Measurements from ENCODE around the gene UNC5C.
"Not testable (repeated sequence)": the region's sequence is repeated elsewhere in the genome, so short reads cannot be mapped to it uniquely, and the experiment has no call there.

Gene UNC5C

GRCh38 chr4:95158626-95159025 lies 390.1 kb downstream of the UNC5C start:
- no peak for DNase-seq

GRCh38 chr4:95158045-95158444 lies 390.7 kb downstream of the UNC5C start:
- no peak for DNase-seq

- DNase-seq = no peak
These were observed 391.2 kb downstream of the UNC5C start for GRCh38 chr4:95157596-95157995.

- no peak for DNase-seq
These were observed 392.4 kb downstream of the UNC5C start for GRCh38 chr4:95156452-95156765.

GRCh38 chr4:95155759-95156451 lies 392.9 kb downstream of the UNC5C start:
- no peak for DNase-seq

GRCh38 chr4:95153182-95153581 lies 395.6 kb downstream of the UNC5C start:
- DNase-seq = no peak

- no peak for DNase-seq
These were observed 397.5 kb downstream of the UNC5C start for GRCh38 chr4:95151255-95151654.

- DNase-seq = no peak
These were observed 405.8 kb downstream of the UNC5C start for GRCh38 chr4:95142932-95143331.

GRCh38 chr4:95141361-95141760 lies 407.4 kb downstream of the UNC5C start:
- DNase-seq = no peak

- not testable (repeated sequence) for DNase-seq
These were observed 409.3 kb downstream of the UNC5C start for GRCh38 chr4:95139424-95139823.

GRCh38 chr4:95134016-95134415 lies 414.8 kb downstream of the UNC5C start:
- DNase-seq = not testable (repeated sequence)

GRCh38 chr4:95129821-95130311 lies 418.9 kb downstream of the UNC5C start:
- DNase-seq = no peak

GRCh38 chr4:95129031-95129430 lies 419.7 kb downstream of the UNC5C start:
- no peak for DNase-seq

- no peak for DNase-seq
These were observed 423.8 kb downstream of the UNC5C start for GRCh38 chr4:95124906-95125504.

- DNase-seq = no peak
These were observed 426.8 kb downstream of the UNC5C start for GRCh38 chr4:95122001-95122400.

GRCh38 chr4:95120456-95120855 lies 428.3 kb downstream of the UNC5C start:
- no peak for DNase-seq

- DNase-seq = no peak
These were observed 430.3 kb downstream of the UNC5C start for GRCh38 chr4:95118497-95118896.

GRCh38 chr4:95114521-95114920 lies 434.3 kb downstream of the UNC5C start:
- DNase-seq = no peak
